ENCODE measurements around the gene RAB40B. TPM values are rescaled to one million over a fixed set of nuclear protein-coding genes. Genes with fewer than 3 reads are reported as not detected.
"Not testable (repeated sequence)": the region's sequence is repeated elsewhere in the genome, so short reads cannot be mapped to it uniquely, and the experiment has no call there.

Gene RAB40B, protein sequence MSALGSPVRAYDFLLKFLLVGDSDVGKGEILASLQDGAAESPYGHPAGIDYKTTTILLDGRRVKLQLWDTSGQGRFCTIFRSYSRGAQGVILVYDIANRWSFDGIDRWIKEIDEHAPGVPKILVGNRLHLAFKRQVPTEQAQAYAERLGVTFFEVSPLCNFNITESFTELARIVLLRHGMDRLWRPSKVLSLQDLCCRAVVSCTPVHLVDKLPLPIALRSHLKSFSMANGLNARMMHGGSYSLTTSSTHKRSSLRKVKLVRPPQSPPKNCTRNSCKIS
- 9.3 TPM for polyA plus RNA-seq (2013, experiment 1 of 4)
- polyA plus RNA-seq (2013, experiment 2 of 4): 8.5 TPM
- 4.9 TPM for polyA plus RNA-seq (2013, experiment 3 of 4)
- polyA plus RNA-seq (2013, experiment 4 of 4): 10.9 TPM

DNA sequence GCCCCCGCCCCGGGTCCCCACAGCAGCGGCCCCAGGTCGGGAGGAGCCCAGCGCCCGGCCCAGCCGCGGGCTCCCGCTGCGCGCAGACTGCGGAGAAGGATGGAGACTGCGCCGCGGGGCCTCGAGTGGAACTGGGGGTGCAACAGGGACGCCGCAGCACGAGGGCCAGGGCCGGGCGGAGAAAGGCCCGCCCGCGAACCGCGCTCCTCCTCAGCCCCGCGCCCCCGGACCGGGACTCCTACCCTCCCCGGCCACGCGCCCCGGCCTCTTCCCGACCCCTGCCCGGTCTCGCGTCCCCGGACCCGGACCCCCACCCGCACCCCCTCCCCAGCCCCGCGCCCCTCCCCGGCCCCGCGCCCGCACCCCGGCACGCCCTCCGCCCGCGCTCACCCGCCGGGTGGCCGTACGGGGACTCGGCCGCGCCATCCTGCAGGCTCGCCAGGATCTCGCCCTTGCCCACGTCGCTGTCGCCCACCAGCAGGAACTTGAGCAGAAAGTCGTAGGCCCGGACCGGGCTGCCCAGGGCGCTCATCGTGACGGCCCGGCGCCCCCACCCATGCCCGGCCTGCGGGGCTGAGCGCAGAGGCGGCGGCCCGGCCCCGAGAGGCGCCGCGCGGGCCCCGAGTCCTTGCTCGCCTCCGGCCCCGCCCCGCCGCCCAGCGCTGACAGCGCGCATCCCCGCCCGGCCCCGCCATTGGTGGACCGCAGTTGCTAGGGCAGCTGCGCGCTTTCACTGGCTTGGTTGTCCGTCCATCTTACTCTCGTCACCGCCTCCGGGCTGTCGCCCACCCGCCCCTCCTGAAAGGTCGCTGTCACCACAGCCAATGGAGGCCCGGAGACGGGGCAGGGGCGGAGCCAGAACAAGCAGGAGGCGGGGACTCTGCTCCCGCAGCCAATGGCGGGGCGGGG, at the start of gene RAB40B:
Gene RAB40B, minus strand, starts transcription at position 634 of the 909 bp plus-strand sequence. Its CDS starts 102 bp downstream, at position 532.
- Histone ChIP-seq H3K27ac (ENCODE audit: insufficient read depth, low read depth, low read length, poor library complexity, severe bottlenecking) (no peak within 1 kb of the TSS), H3K4me1 (ENCODE audit: control insufficient read depth, insufficient read depth, low read length) (peaks cover 12% of the 10 kb centered on the region), H3K36me3 (ENCODE audit: control insufficient read depth, insufficient read depth, low read length) (no peaks in the 10 kb centered on the region), H3K9me3 (ENCODE audit: control insufficient read depth, low read length) (no peaks in the 10 kb centered on the region), H3K4me3 (ENCODE audit: insufficient read depth, low read depth, low read length) (peak within 1 kb of the TSS; percentile 61), H3K27me3 (ENCODE audit: control insufficient read depth, insufficient read depth, low read length, poor library complexity, severe bottlenecking) (peaks cover 53% of the 10 kb centered on the region)
- WGBS, 2 experiments: 1% methylated on average over 110 to 112 of the region's 112 CpGs

DNA sequence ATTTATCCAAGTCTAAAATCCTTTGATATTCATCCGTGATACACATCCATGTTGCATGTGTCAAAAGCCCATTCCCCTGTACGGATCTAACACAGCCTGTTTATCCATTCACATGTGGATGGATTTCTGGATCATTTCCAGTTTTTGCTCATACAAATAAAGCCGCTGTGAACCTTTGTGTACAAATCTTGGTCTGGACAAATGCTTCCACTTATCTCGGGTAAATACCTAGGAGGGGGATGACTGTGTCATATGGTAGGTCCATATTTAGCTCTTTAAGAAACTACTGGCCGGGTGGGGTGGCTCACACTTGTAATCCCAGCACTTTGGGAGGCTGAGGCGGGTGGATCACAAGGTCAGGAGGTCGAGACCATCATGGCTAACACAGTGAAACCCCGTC, 47.0 kb upstream of the RAB40B start:
- 82 to 84% methylated on average over 8 of the region's 8 CpGs for WGBS, 2 experiments
- Histone ChIP-seq H3K27ac (ENCODE audit: insufficient read depth, low read depth, low read length, poor library complexity, severe bottlenecking) (no peak overlapping the region), H3K27me3 (ENCODE audit: control insufficient read depth, insufficient read depth, low read length, poor library complexity, severe bottlenecking) (no peaks in the 10 kb centered on the region), H3K4me1 (ENCODE audit: control insufficient read depth, insufficient read depth, low read length) (no peaks in the 10 kb centered on the region), H3K4me3 (ENCODE audit: insufficient read depth, low read depth, low read length) (no peak overlapping the region), H3K36me3 (ENCODE audit: control insufficient read depth, insufficient read depth, low read length) (peaks cover 12% of the 10 kb centered on the region), H3K9me3 (ENCODE audit: control insufficient read depth, low read length) (peaks cover 6% of the 10 kb centered on the region)

DNA sequence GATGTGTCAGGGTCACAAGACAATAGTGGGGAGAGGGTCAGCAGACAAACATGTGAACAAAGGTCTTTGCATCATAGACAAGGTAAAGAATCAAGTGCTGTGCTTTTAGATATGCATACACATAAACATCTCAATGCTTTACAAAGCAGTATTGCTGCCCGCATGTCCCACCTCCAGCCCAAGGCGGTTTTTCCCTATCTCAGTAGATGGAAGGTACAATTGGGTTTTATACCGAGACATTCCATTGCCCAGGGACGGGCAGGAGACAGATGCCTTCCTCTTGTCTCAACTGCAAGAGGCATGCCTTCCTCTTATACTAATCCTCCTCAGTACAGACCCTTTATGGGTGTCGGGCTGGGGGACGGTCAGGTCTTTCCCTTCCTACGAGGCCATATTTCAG, 46.2 kb upstream of the RAB40B start:
- H3K9me3 ChIP-seq (ENCODE audit: control insufficient read depth, low read length); H3K4me3 ChIP-seq (ENCODE audit: insufficient read depth, low read depth, low read length); H3K4me1 ChIP-seq (ENCODE audit: control insufficient read depth, insufficient read depth, low read length); H3K27me3 ChIP-seq (ENCODE audit: control insufficient read depth, insufficient read depth, low read length, poor library complexity, severe bottlenecking); H3K27ac ChIP-seq (ENCODE audit: insufficient read depth, low read depth, low read length, poor library complexity, severe bottlenecking): not testable (repeated sequence)
- peaks cover 20% of the 10 kb centered on the region for H3K36me3 ChIP-seq (ENCODE audit: control insufficient read depth, insufficient read depth, low read length)
- 43 to 62% methylated on average over 5 of the region's 7 CpGs for WGBS, 2 experiments

- Histone ChIP-seq H3K36me3 (ENCODE audit: control insufficient read depth, insufficient read depth, low read length) (peaks cover 20% of the 10 kb centered on the region), H3K27ac (ENCODE audit: insufficient read depth, low read depth, low read length, poor library complexity, severe bottlenecking) (no peak overlapping the region), H3K4me3 (ENCODE audit: insufficient read depth, low read depth, low read length) (no peak overlapping the region), H3K9me3 (ENCODE audit: control insufficient read depth, low read length) (peaks cover 9% of the 10 kb centered on the region), H3K27me3 (ENCODE audit: control insufficient read depth, insufficient read depth, low read length, poor library complexity, severe bottlenecking) (no peaks in the 10 kb centered on the region), H3K4me1 (ENCODE audit: control insufficient read depth, insufficient read depth, low read length) (no peaks in the 10 kb centered on the region)
- WGBS, 2 experiments: 93 to 94% methylated on average over 16 of the region's 16 CpGs
Measured at GRCh38 chr17:82743344-82744219, 45.1 kb upstream of the RAB40B start.

- no peaks in the 10 kb centered on the region for H3K4me1 ChIP-seq (ENCODE audit: control insufficient read depth, insufficient read depth, low read length)
- 96% methylated on average over 9 to 10 of the region's 10 CpGs for WGBS, 2 experiments
- H3K27ac ChIP-seq (ENCODE audit: insufficient read depth, low read depth, low read length, poor library complexity, severe bottlenecking): no peak overlapping the region
- H3K4me3 ChIP-seq (ENCODE audit: insufficient read depth, low read depth, low read length): no peak overlapping the region
- H3K36me3 ChIP-seq (ENCODE audit: control insufficient read depth, insufficient read depth, low read length): peaks cover 20% of the 10 kb centered on the region
- peaks cover 9% of the 10 kb centered on the region for H3K9me3 ChIP-seq (ENCODE audit: control insufficient read depth, low read length)
- H3K27me3 ChIP-seq (ENCODE audit: control insufficient read depth, insufficient read depth, low read length, poor library complexity, severe bottlenecking): no peaks in the 10 kb centered on the region
Measured at GRCh38 chr17:82740906-82741759, 42.6 kb upstream of the RAB40B start.

- WGBS, 2 experiments: 89 to 90% methylated on average over 26 of the region's 26 CpGs
- peaks cover 20% of the 10 kb centered on the region for H3K36me3 ChIP-seq (ENCODE audit: control insufficient read depth, insufficient read depth, low read length)
- peaks cover 3% of the 10 kb centered on the region for H3K27me3 ChIP-seq (ENCODE audit: control insufficient read depth, insufficient read depth, low read length, poor library complexity, severe bottlenecking)
- no peak overlapping the region for H3K27ac ChIP-seq (ENCODE audit: insufficient read depth, low read depth, low read length, poor library complexity, severe bottlenecking)
- no peak overlapping the region for H3K4me3 ChIP-seq (ENCODE audit: insufficient read depth, low read depth, low read length)
- peaks cover 10% of the 10 kb centered on the region for H3K9me3 ChIP-seq (ENCODE audit: control insufficient read depth, low read length)
- no peaks in the 10 kb centered on the region for H3K4me1 ChIP-seq (ENCODE audit: control insufficient read depth, insufficient read depth, low read length)
Measured at GRCh38 chr17:82737967-82738877, 39.7 kb upstream of the RAB40B start.

- WGBS, 2 experiments: 91 to 92% methylated on average over 18 of the region's 18 CpGs
- no peak overlapping the region for H3K4me3 ChIP-seq (ENCODE audit: insufficient read depth, low read depth, low read length)
- H3K36me3 ChIP-seq (ENCODE audit: control insufficient read depth, insufficient read depth, low read length): peaks cover 20% of the 10 kb centered on the region
- peaks cover 13% of the 10 kb centered on the region for H3K9me3 ChIP-seq (ENCODE audit: control insufficient read depth, low read length)
- H3K27me3 ChIP-seq (ENCODE audit: control insufficient read depth, insufficient read depth, low read length, poor library complexity, severe bottlenecking): peaks cover 3% of the 10 kb centered on the region
- H3K27ac ChIP-seq (ENCODE audit: insufficient read depth, low read depth, low read length, poor library complexity, severe bottlenecking): no peak overlapping the region
- H3K4me1 ChIP-seq (ENCODE audit: control insufficient read depth, insufficient read depth, low read length): no peaks in the 10 kb centered on the region
Measured at GRCh38 chr17:82736511-82737185, 38.1 kb upstream of the RAB40B start.

DNA sequence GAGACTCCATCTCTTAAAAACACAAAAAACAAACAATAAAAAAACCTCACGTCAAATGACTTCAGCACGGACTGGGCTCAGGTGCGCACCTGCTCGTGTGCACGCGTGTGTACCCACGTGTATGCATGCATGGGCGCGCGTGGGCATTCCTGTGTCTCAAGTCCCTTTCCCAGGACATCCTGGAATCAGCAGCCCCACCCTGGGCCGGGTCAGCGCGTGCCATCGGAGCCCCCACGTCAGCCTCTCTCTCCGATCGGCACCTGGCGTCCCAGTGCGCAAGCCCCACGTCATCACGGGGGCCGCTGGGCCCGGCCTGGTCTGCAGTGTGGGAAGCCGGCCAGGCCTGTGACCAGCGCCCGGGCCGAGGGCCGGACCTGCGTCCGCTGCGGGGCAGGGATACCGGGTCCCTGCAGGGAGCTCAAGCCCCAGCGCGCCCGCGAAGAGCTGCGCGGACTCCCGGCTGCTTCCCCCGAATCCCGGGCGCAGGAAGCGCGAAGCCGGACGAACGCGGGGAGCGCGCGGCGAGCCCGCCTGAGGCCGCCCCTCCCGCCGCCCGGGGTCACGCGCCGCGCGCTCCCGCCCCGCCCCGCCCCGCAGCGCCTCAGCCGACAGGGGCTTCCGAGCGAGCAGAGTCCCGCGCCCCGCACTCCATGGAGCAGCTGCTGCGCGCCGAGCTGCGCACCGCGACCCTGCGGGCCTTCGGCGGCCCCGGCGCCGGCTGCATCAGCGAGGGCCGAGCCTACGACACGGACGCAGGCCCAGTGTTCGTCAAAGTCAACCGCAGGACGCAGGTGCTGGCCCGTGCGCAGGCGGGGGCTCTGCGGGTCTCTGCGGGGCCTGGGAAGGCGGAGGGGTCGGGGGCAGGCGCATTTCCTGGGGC, 36.7 kb upstream of the RAB40B start, which contains the start of gene FN3K:
Gene FN3K, plus strand, starts transcription at position 629 of the 880 bp plus-strand sequence. Its CDS starts 22 bp downstream, at position 651.
- Histone ChIP-seq H3K4me3 (ENCODE audit: insufficient read depth, low read depth, low read length) (peak within 1 kb of the TSS; percentile 60), H3K36me3 (ENCODE audit: control insufficient read depth, insufficient read depth, low read length) (peaks cover 6% of the 10 kb centered on the region), H3K9me3 (ENCODE audit: control insufficient read depth, low read length) (peaks cover 4% of the 10 kb centered on the region), H3K27me3 (ENCODE audit: control insufficient read depth, insufficient read depth, low read length, poor library complexity, severe bottlenecking) (peaks cover 3% of the 10 kb centered on the region), H3K27ac (ENCODE audit: insufficient read depth, low read depth, low read length, poor library complexity, severe bottlenecking) (no peak within 1 kb of the TSS), H3K4me1 (ENCODE audit: control insufficient read depth, insufficient read depth, low read length) (no peaks in the 10 kb centered on the region)
- WGBS, 2 experiments: 8% methylated on average over 101 of the region's 101 CpGs

Data from ectodermal cell (in vitro differentiated cells).